SK-MEL-5 (cell line): ENCODE measurements around the gene CBX5. TPM values are rescaled to one million over a fixed set of nuclear protein-coding genes. Genes with fewer than 3 reads are reported as not detected.

Experiments
- DNase-seq: peaks from one replicate; pipeline ENCODE4 v3.0.0-alpha.2; 2016; ENCODE audit warnings: low read depth, low spot score
- in situ Hi-C: cut with HindIII; loops from 2 replicates; pipeline ENCODE4 v1.10.0; 2016; ENCODE audit warnings: low sequenced_read_pairs, high pct_unique_total_duplicates, low pct_unique_long_range_greater_than_20kb
- total RNA-seq: library from RNA; depleted of rRNA; stranded (reverse); fragments of >200 nt; shearing (Covaris generic); gene quantifications from 2 replicates; pipeline ENCODE4 v1.2.3, GENCODE V29; 2014

Gene CBX5
- total RNA-seq, 1 experiment from 2014 or later, result 47.2 TPM

- in situ Hi-C loops, result no loop called here
- peak; percentile 100 for DNase-seq
These were observed 742 bp upstream of the CBX5 start, which contains the start of gene HNRNPA1 for GRCh38 chr12:54280468-54281260. TSS of gene HNRNPA1 (plus strand) at chr12:54280726. CDS start at chr12:54280808, 82 bp downstream.

GRCh38 chr12:54279227-54279631 is 693 bp downstream of the CBX5 start:
- in situ Hi-C loops, result no loop called here
- DNase-seq, result no peak

- no peak for DNase-seq
- in situ Hi-C loops, result no loop called here
These were observed 2.1 kb downstream of the CBX5 start for GRCh38 chr12:54277823-54278276.

GRCh38 chr12:54276368-54276767 is 3.6 kb downstream of the CBX5 start:
- no peak for DNase-seq
- in situ Hi-C loops, result no loop called here

- in situ Hi-C loops, result no loop called here
- no peak for DNase-seq
These were observed 5.9 kb downstream of the CBX5 start for GRCh38 chr12:54273981-54274380.

- no peak for DNase-seq
- in situ Hi-C loops, result no loop called here
These were observed 7.7 kb downstream of the CBX5 start for GRCh38 chr12:54272214-54272613.

- no peak for DNase-seq
- in situ Hi-C loops, result no loop called here
These were observed 9.6 kb downstream of the CBX5 start for GRCh38 chr12:54270345-54270744.

- in situ Hi-C loops, result no loop called here
- no peak for DNase-seq
These were observed 13.1 kb downstream of the CBX5 start for GRCh38 chr12:54266852-54267251.

GRCh38 chr12:54265364-54265812 is 14.5 kb downstream of the CBX5 start:
- no peak for DNase-seq
- in situ Hi-C loops, result no loop called here

GRCh38 chr12:54262403-54262925 is 17.5 kb downstream of the CBX5 start:
- no peak for DNase-seq
- in situ Hi-C loops, result no loop called here

GRCh38 chr12:54261815-54262402 is 18.0 kb downstream of the CBX5 start:
- in situ Hi-C loops, result no loop called here
- DNase-seq, result no peak

GRCh38 chr12:54259194-54260011 is 20.5 kb downstream of the CBX5 start:
- peak; percentile 91 for DNase-seq

GRCh38 chr12:54258201-54258681 is 21.7 kb downstream of the CBX5 start:
- in situ Hi-C loops, result no loop called here
- DNase-seq, result peak; percentile 68

More at GRCh38 chr12:54259194-54260011, 20.5 kb downstream of the CBX5 start:
- in situ Hi-C loops, result no loop called here

- no peak for DNase-seq
- in situ Hi-C loops, result no loop called here
These were observed 22.6 kb downstream of the CBX5 start for GRCh38 chr12:54257332-54257731.

- in situ Hi-C loops, result no loop called here
- DNase-seq, result no peak
These were observed 26.7 kb downstream of the CBX5 start for GRCh38 chr12:54253240-54253639.

- in situ Hi-C loops, result no loop called here
- DNase-seq, result peak; percentile 70
These were observed 28.1 kb downstream of the CBX5 start for GRCh38 chr12:54251667-54252284.

GRCh38 chr12:54249489-54249888 is 30.4 kb downstream of the CBX5 start:
- in situ Hi-C loops, result no loop called here
- no peak for DNase-seq
